ENCODE data around the gene GCH1. TPM values are rescaled to one million over a fixed set of nuclear protein-coding genes. Genes with fewer than 3 reads are reported as not detected.
"Not testable (repeated sequence)": the region's sequence is repeated elsewhere in the genome, so short reads cannot be mapped to it uniquely, and the experiment has no call there.

Gene GCH1
- polyA plus RNA-seq, 1 donor = 3.9 TPM

- not testable (repeated sequence) for DNase-seq (ENCODE audit: low read depth)
These were observed 101.1 kb downstream of the GCH1 start for GRCh38 chr14:54801482-54801881.

DNA sequence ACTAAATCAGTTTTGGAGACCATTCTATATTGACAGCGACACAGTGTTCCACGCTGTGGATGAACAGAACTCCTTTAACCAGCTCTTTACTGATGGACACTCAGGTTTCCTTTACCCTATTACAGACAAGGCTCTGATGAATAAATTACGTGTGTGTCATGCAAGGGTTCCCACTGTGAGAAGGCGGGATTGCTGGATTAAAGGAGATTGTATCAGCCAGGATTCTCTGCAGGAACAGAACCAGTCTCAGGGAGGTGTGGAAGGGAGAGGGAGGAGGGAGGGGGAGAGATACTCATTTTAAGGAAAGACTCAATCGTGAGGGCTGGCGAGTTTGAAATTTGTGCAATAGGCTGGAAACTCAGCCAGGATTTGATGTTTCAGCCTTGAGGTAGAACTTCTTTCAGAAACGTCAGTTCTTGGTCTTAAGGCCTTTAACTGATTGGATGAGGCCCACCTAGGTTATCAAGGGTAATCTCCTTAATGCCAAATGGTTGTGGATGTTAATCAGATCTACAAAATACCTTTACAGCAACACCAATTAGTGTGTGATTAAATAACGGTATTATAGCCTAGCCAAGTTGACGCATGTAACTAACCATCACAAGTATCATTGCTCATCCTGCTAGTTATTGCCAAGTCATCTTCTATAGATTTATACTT is 104.0 kb downstream of the GCH1 start:
- no peak for DNase-seq (ENCODE audit: low read depth)

GRCh38 chr14:54797986-54798385 is 104.6 kb downstream of the GCH1 start:
- DNase-seq (ENCODE audit: low read depth) = no peak

GRCh38 chr14:54797556-54797955 is 105.1 kb downstream of the GCH1 start:
- DNase-seq (ENCODE audit: low read depth) = no peak

GRCh38 chr14:54796961-54797360 is 105.7 kb downstream of the GCH1 start:
- no peak for DNase-seq (ENCODE audit: low read depth)

GRCh38 chr14:54794796-54795195 is 107.8 kb downstream of the GCH1 start:
- no peak for DNase-seq (ENCODE audit: low read depth)

- no peak for DNase-seq (ENCODE audit: low read depth)
These were observed 108.5 kb downstream of the GCH1 start for GRCh38 chr14:54794159-54794558.

DNA sequence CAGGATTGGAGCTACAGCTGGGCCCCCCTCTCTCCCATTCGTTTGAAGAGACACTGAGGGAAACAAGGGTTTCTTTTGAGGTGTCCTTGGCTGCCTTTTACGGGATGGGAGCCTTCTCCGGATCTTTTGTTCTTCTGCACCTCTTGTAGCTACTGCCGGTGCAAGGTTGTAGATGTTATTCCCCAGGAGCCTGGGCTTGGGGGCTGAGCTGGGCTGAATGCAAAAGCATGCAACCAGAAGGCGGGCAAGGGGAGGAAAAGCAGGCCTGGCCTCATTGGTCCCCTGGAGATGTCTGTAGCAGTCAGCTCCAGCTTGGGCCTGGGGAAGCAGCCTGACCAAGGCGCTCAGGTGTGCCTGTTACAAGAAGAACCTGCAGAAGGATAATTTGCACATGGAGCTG is 110.3 kb downstream of the GCH1 start:
- no peak for DNase-seq (ENCODE audit: low read depth)

Other genes starting within 250 kb of the GCH1 start
- 6.2 TPM for gene WDHD1, start 124.3 kb upstream of the GCH1 start, polyA plus RNA-seq (ENCODE audit: insufficient read length)
- 9.9 TPM for gene SOCS4, start 124.4 kb upstream of the GCH1 start, polyA plus RNA-seq (ENCODE audit: insufficient read length)
- 51.7 TPM for gene MAPK1IP1L, start 148.8 kb upstream of the GCH1 start, polyA plus RNA-seq (ENCODE audit: insufficient read length)
- gene LGALS3, start 226.4 kb upstream of the GCH1 start, polyA plus RNA-seq (ENCODE audit: insufficient read length) = 28.3 TPM

All from forelimb muscle (tissue), 1 donor.